Activated naive CD4-positive, alpha-beta T cell treated with anti-CD3 and anti-CD28 coated beads, Interleukin-2, amount 50 U/mL, for 16 hours (primary cell): Measurements from ENCODE around the gene MUC15.

Source experiments
- DNase-seq: peaks from one replicate; pipeline ENCODE4 v3.0.0-alpha.2; 2020

MUC15 gene

DNA sequence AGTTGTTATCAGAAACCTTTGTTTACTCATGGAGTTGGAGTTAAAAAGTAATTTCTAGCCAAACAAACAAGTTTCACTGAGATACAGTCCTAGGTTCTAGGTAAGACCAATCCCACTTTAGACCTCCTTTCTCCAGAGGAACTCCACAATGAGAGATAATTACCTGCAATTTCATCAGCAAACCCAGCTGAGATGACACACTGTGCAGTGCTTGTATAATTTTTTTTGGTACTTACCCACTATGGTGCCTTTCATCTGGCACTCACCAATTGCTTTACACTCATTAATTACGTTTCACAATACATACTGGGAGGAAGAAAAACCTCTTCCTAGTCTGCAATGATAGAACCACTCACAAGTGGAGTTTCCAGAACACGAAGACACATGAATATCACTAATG is 1.8 kb upstream of the MUC15 start:
- DNase-seq: no peak

DNA sequence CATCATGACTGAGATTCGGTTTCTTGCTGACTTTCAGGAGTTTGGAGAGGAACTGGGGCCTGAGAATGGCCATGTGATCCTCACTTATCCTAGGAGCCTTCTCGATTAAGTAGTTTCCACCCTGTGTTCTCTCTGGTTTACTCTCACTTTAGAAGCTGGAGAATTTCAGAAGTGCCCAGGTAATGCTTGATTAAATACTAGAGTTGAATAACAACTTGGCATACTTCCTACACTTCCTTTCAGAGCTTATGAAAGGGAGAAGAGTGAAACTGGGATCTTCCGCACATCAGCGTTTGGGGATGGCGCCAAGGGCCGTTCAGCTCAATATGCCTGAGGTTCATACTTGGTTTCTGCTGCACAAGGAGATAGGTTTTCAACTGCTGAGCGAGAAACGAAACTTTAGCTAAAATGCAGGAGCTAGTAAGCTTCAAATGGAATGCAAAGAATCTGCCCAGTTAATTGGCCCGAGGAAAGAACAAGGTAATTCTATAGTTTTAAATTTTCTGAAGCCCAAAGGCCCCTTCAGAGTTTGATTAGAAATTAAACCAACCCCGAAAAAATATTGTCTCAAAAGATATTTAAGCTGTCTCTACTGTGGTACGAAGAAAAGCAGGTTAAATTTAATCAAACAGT is 823 bp upstream of the MUC15 start:
- DNase-seq: no peak

DNA sequence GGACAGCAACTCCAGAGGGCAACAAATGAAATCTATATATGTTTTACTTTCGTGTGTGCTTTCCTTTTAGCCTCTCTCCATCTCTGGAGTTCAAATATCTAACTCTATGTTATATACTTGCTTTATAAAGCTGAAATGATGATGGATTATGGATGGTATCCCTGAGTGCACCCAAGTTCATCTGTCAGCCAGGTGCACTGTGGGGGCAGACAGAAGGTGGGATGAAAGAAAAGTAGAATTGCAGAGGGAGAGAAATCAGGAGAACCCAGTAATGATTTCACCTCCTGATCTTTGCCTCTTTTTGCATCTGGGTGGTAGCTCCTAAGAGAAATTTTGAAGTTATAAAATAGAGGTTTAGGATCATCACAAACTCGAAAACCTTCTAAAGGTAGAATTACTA is 2.4 kb downstream of the MUC15 start:
- DNase-seq: no peak

DNA sequence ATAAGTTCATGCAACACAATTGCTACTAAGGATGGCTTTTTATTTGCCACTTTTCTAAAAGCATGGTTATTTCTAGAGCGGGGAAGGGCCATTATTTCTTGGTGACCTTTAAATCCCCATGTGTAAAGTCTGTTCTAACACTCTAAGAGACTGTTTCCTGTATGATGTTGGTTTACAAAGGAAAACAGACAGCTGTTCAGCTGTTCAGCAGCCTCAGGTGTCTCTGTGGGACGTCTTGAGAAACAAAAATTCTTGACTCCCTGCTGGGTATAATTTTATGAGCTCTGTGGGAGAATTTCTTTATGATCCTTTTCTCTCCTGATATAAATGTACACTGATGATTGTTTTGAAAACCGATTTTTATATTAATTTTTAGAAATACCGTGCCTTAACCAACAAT is 13.9 kb downstream of the MUC15 start:
- DNase-seq: no peak

DNA sequence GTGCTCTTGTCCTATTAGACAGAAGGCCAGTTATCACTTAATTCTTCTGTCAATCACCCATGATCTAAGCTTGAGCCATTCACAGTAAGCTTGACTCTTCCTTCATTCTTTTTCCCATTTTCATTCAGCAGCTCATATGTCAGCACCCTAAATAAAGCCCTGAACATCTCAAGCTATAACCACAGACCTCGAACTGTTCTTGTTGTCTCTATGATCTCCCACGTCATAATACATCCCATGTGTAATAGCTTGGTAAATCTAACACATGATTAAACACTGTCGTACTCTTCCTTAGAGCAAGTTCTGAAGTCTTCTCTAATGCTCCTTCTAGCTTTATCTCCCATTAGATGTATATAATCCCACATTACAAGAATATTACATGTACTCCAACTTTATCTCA is 14.4 kb downstream of the MUC15 start:
- no peak for DNase-seq

DNA sequence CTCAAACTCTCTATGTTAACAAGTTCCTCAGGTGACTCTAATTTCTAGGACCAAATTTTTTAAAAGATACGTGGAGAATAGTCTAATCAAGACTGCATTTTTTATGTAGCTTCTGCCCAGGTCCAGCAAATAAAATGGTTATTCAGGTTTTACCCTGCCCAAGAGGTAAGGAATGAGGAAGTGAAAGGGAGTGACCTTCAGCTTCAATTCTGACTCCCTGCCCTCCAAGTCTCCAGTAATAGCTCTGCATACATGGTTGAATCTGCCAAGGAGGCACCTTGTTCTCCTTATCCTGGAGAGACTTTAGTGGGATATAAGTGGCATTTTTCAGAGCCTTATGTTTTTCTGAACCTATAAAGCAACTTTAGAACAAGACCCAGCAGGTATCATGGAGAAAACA is 15.5 kb downstream of the MUC15 start:
- no peak for DNase-seq

DNA sequence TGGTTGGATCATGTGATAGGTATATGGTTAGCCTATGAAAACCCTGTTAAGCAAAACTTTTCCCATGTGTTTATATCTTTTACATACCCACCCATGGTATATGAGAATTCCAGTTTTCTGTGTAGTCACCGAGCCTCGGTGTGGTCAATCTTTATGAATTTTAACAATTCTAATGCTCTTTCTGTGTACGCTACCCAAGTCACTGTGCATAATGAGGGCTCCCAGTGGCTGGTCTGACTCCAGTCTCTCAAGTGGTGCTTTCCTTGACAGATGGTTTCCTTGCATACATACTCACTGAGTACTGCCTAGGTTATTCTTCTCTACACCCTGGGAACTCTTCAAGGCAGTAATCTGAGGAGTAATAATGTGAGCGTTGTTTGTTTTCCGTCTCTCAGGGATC is 17.6 kb downstream of the MUC15 start:
- no peak for DNase-seq

DNA sequence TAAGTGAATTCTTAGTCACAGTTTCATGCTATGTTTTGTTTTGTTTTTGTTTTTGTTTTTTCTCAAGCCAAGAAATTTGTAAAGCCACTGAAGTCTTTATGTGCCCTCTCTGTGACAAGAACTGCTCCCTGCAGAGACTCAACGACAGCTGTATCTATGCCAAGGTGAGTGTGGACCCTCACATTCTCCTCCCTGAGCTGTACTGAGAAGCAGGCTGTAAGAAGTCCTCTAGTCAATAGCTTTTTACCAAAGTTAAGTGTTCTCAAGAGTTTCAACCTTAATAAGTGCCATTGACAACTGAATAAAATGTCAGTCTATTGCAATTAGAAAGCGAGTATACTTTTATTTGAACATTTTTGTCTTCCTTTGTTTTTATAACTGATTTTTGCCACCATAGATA is 18.9 kb downstream of the MUC15 start:
- no peak for DNase-seq

DNA sequence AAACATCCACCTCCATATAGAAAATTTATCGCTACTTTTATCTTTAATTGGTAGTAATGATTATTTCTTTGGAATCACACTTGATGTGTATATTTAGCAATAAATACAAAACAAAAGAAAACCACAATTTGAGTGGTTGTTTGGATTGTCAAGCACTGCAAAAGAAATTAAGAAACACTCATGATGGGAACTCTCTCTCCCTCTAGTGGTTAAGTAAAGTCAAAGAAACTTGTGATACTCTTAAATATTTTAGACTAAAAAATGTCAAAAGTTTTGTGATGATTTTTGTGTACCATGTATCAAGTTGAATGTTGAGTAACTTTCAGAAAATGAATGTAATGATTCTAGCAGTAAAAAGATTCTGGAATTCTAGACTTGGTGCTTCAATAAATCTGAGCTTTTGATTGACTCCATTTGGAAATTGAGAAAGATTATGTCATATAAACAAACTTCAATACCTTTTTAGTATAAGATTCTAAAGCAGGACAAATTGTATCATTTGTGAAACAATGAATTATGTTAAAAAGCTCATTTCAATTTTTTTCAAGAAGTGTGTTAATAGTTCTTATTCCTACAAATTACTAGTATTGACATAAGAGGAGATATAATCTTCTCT is 20.8 kb downstream of the MUC15 start:
- no peak for DNase-seq

DNA sequence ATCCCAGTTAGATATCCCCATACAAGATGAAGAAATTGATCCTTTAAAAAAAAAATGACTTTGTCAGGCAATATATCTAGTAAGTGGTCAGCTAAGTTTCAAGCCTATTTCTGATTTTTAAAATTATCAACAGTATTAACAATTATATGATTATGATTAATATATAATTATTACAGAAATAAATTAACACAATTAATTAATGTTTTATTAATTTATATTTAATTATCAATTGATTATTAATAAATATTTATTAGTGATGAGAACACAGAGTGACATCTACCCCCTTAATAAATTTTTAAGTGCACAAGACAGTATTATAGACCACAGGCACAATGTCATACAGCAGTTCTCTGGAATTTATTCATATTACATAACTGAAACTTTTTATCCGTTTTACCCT is 22.0 kb downstream of the MUC15 start:
- no peak for DNase-seq

DNA sequence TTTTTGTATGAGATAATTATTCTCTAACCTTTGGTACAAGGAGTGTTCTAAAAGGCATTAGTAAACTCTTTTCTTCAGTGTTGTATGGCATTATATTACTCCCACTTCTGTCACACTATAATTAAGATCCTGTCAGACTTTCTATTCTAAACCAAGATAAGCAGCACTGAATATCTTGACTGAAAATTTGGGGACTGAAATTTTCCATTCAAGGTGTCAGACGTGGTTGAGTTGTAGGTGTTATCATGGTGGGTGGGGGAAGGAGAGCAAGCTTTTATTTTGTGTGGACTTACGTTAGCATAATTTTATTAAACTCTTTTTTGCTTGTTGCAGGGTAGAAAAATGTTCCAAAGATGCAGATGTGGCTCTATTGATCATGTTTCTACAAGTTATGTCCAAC is 22.9 kb downstream of the MUC15 start:
- DNase-seq: no peak

DNA sequence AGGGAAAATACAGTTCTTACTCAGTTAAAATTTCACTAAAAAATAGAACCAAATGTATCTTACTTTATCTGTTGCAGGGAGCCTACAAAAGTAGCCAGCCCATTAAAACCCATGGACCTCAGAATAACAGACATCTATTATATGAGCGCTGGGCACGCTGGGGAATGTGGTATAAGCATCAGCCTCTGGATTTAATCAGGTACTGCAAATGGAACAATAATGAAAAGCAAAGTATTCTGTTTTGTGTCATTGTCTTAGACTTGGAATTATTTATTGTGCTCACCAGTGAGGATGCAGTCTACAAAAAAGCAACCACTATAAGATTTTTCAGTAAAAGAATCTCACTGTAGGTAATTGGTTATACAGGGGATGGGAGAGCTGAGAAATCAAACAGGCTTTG is 30.2 kb downstream of the MUC15 start:
- DNase-seq: no peak

DNA sequence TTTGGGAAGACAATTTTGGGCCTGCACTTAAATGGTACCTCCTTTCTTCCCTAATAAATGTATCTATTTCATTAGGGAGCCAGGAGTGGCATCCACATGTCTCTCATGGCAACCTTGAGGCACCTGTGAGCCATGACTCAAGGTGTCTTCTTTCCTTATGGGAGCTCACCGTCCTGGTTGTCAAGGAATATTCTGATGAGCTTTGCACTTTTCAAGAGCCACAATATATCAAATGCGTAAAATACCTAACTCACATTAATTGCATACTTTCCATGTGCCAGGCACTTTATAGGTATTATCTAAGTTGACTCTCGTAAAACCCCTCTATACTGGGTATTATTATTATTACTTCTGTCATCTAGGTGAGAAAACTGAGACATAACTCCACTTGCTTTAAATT is 32.5 kb downstream of the MUC15 start:
- no peak for DNase-seq

DNA sequence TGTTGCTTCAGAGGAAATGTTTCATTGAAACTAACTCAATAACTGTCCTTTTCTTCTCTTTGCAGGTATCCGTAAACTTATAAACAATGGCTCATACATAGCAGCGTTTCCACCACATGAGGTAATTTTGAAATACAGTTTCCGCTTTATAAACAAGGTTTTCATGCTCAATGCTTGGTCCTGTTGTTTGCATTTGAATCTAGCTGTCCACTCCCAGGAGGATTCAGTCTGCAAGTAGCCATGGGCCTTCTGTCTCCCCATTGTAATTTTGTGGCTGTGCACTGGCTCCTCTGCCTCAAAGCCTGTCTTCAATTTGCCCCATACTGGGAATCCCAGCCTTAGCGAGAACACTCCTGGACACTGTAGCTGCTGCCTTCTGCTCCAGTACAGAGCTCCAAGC is 34.7 kb downstream of the MUC15 start:
- no peak for DNase-seq

DNA sequence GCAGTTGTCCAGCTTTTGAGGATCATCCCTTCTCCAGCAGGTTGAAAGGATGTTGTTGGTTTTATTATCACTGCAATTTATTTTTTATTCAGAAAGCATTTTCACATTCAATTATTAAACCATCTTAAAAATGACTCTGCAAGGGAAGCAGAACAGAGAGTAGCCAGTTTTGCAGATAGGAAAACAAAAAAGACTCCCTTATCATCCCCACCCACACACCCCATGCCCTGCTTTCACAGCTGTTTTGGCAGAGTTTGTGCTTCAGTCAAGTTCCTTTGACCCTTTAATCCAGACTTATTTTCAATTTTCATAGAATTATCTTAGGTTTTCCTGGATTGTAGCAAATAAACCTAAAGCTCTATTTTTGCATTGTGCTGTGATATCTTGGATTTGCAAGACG is 44.4 kb downstream of the MUC15 start:
- no peak for DNase-seq

DNA sequence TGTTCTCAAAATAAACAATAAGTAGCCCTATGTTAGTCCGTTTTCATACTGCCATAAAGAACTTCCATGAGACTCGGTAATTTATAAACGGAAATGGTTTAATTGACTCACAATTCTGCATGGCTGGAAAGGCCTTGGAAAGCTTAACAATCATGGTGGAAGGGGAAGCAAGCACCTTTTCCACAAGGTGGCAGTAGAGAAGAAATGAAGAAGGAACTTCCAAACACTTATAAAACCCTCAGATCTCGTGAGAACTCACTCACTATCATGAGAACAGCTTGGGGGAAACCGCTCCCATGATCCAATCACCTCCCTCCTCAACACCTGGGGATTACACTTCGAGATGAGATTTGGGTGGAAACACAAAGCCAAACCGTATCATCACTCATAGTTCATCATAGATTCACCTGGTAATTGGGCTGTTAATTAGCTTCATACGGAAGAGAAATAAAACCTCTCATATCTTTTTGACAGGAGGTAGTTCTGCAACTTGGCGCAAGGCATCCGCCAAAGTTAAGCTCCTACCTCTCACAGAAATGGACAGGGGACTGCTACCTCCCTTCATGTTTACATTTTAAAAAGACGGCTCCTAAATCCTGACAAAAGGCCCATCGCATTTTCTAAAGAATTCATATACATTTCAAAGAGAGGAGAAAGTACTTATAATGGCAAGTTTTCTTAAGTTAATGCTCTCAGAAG is 49.0 kb downstream of the MUC15 start:
- no peak for DNase-seq

DNA sequence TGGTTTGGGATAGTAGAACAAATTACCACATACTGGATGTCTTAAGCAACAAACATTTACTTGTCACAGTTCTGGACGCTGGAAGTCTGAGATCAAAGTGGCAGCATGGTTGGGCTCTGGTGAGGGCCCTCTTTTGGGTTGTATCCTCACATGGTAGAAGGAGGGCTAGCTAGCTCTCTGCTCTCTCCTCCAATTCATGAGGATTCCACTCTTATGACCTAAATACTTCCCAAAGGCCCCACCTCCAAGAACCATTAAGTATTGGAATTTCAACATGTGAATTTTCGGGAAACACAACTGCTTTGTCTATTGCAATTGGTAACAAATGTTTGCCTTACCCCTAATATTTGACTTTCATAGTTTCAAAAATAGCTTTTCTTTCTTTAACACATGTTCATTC is 52.6 kb downstream of the MUC15 start:
- no peak for DNase-seq

DNA sequence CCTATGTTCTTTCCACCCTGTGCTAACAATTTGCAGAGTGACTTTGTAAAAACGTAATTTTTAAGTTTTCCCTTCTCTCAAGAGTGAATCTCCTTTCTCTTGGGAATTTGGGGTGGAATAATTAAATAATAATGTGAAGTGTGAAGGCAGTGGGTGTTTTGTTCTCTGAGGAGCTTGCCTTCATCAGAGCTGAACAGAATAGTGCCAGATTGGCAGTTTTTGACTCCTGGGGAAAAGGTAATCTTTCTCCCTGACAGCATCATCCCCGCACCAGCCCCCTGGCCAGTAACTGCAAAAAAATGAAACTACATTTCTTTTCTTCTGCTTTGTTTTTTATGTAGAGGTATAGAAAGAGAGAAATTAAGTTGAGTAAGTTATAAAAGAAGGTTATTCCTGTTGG is 59.9 kb downstream of the MUC15 start:
- DNase-seq: no peak

DNA sequence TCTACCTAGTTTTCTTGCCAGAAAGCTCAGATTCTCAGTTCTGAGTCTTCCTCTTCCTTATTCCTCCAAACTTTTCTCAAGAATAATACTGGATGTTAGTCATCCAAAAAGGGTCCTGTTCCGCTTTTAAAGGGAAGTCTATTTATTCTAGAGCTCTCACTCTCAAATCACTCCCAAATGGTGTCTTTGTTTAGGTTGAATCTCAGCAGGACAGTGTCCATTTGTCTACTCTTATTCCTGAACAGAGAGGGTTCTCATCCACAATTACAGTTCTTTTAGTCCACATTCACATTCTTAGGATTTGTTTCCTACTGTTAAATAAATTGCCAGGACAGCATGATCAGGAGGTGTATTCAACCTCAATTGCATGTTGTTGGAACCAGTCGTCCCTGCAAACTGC is 61.3 kb downstream of the MUC15 start:
- DNase-seq: no peak

DNA sequence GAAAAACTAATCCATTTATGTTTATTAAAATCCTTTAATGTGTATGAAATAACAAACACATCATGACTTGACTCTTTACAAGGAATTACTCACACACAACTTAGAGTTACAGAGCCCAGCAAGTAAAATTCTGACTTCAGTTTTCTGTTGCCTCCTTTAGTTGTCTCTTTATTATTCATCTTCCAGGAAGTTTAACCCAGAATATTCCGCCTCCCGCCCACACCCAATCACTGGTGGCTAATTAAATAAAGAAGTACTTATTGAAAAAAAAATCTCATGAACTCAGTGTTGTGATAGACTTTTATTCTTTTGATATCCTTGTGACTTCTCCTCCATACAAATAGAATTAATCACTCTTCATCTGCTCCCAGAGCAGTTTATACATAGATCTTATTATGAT is 61.9 kb downstream of the MUC15 start:
- DNase-seq: no peak
